Erythroblast (primary cell): Measurements from ENCODE around the gene FREM2.

Experiments used
- GATA1 ChIP-seq: IDR thresholded peaks from 2 replicates; pipeline ENCODE4 v1.6.1; 2011; ENCODE audit warnings: low read depth, mild to moderate bottlenecking, control low read depth, low read length, moderate library complexity
- POLR2A ChIP-seq: IDR thresholded peaks from 2 replicates; pipeline ENCODE4 v1.6.1; 2011; ENCODE audit warnings: mild to moderate bottlenecking, low read length

- no peak for TF ChIP-seq POLR2A
- TF ChIP-seq GATA1, result no peak
These were observed 661 bp downstream of the FREM2 start for GRCh38 chr13:38687246-38688229.
